OCI-LY1 (cell line): ENCODE results near the gene SPDYE16.
"Not testable (repeated sequence)": the region's sequence is repeated elsewhere in the genome, so short reads cannot be mapped to it uniquely, and the experiment has no call there.

Experiments
- EZH2 ChIP-seq: fragments of 200-600 bp; sonication (generic), shearing (Covaris generic); IDR thresholded peaks from 2 replicates; pipeline ENCODE4 v1.8.0; 2017; ENCODE audit warnings: borderline replicate concordance, mixed run types, mild to moderate bottlenecking, antibody characterized with exemption, low read length, moderate library complexity, mixed read lengths
- TF ChIP-seq, protein P1 (sequence below): fragments of 200-600 bp; sonication (generic), shearing (Covaris generic); IDR thresholded peaks from 2 replicates; pipeline ENCODE4 v1.5.1; 2017; ENCODE audit warnings: mild to moderate bottlenecking, antibody characterized with exemption, low read length, moderate library complexity, mixed read lengths

DNA sequence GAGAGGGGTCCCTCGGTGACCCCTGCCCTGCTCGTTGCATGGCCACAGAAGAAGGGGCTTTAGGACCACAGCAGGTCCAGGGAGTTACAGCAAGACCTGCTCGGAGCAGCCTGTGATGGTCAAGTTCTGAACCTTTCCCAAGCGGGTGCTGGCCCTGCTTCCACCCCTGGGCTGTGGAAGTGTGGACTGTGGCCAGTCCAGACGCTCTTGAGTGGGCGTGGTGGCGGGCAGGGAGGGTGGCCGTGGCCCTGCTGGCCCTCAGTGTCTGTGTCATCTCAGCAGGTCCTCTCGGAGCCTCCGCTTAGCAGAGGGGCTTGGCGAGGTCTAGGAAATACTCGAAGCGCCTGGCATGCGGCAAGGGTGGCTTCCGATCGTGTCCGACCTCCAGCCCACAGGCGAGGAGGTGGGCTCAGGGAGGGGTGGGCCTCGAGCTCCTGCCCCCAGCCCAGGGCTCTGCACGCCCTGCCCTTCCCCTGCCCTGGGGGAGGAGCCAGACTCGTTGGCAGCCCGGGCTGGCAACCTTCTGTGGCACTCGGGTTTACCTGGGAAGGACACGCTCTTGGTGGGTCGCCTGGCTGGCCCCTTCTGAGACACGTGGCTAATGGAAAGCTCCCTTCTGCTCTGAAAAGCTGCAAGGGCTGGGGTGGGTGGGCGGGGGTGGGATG is 45.0 kb downstream of the SPDYE16 start:
- TF ChIP-seq, protein P1, sequence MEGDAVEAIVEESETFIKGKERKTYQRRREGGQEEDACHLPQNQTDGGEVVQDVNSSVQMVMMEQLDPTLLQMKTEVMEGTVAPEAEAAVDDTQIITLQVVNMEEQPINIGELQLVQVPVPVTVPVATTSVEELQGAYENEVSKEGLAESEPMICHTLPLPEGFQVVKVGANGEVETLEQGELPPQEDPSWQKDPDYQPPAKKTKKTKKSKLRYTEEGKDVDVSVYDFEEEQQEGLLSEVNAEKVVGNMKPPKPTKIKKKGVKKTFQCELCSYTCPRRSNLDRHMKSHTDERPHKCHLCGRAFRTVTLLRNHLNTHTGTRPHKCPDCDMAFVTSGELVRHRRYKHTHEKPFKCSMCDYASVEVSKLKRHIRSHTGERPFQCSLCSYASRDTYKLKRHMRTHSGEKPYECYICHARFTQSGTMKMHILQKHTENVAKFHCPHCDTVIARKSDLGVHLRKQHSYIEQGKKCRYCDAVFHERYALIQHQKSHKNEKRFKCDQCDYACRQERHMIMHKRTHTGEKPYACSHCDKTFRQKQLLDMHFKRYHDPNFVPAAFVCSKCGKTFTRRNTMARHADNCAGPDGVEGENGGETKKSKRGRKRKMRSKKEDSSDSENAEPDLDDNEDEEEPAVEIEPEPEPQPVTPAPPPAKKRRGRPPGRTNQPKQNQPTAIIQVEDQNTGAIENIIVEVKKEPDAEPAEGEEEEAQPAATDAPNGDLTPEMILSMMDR, result not testable (repeated sequence)
- not testable (repeated sequence) for TF ChIP-seq EZH2
